Measurements from ENCODE around the gene KDM4B.

GRCh38 chr19:5062195-5062594, 93.3 kb downstream of the KDM4B start:
- TF ChIP-seq RAD21 (IDR thresholded peaks at IDR 0.05; ENCODE audit: low read depth): no peak
- no peak for TF ChIP-seq TCF7L2 (IDR thresholded peaks at IDR 0.05; ENCODE audit: borderline replicate concordance, extremely low read depth, insufficient read depth, insufficient read length)
- TF ChIP-seq EZH2 (IDR thresholded peaks at IDR 0.05): no peak
- TF ChIP-seq CTCF (IDR thresholded peaks at IDR 0.05 in 2 of 3, conservative IDR thresholded peaks at IDR 0.05 in 1 of 3; ENCODE audit: borderline replicate concordance in 1 of 3, insufficient read depth in 1 of 3, low read depth in 2 of 3, low read length in 2 of 3): no peak
- TF ChIP-seq ZBTB33 (IDR thresholded peaks at IDR 0.05; ENCODE audit: extremely low read depth, insufficient replicate concordance, low read length): no peak
- no peak for TF ChIP-seq POLR2A (IDR thresholded peaks at IDR 0.05; ENCODE audit: borderline replicate concordance, extremely low read depth, insufficient read depth, insufficient read length)
- no peak for TF ChIP-seq MAX (IDR thresholded peaks at IDR 0.05)

Data from HCT116 (cell line).